GM19372 (cell line): ENCODE results near the gene SH3PXD2A.

ENCODE experiments used
- ATAC-seq: cut with Tn5 transposase; IDR thresholded peaks from one replicate; pipeline ENCODE4 v1.9.1; 2021; ENCODE audit warnings: mild to moderate bottlenecking, low read depth, moderate library complexity; ENCODE audit not compliant: unreplicated experiment

SH3PXD2A gene

DNA sequence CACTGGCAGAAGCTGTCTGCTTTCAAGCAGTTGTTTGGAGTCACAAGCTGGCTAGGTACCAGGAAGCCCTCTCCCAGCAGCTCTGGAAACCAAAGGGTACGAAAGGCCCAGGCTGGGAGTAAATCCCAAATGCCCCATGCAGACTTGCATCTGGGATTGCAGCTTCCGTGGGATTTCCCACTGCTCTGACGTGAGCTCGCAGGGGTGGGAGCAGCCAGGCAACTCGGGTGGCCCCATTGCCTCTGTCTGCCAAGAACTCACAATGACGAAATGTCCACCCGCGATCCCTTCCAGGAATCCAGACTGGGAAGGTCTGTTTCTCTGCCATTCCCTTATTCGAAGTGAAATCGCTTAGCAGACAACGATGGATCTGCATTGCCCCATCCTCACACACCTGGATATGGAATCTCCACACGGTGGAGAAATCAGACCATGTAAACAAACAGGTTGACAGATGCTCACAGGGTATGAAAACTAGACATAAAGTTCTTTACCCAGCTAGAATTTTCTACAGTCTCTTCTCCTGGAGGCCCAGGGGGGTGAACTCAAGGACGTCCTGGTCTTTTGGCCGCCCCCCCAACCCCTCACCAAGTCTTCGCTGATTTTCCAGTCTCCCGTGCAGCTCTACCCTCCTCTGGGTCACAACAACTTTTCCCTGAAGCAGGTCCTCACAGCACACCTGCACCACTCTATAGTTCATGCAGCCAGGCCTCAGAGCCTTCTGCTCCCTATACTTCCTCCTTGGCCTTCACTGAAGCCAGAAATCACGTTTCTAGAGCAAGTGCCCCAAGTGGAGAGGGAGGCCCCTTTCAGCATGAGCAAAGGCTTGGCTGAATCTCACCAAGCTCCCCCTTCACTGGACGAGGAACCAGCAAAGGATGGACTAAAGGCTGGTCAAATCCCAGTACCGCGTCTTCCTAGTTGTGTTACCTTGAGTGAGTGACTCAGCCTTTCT lies 20.0 kb downstream of the SH3PXD2A start:
- ATAC-seq: no peak

- no peak for ATAC-seq
Observed at GRCh38 chr10:103834436-103835095, 20.8 kb downstream of the SH3PXD2A start.

DNA sequence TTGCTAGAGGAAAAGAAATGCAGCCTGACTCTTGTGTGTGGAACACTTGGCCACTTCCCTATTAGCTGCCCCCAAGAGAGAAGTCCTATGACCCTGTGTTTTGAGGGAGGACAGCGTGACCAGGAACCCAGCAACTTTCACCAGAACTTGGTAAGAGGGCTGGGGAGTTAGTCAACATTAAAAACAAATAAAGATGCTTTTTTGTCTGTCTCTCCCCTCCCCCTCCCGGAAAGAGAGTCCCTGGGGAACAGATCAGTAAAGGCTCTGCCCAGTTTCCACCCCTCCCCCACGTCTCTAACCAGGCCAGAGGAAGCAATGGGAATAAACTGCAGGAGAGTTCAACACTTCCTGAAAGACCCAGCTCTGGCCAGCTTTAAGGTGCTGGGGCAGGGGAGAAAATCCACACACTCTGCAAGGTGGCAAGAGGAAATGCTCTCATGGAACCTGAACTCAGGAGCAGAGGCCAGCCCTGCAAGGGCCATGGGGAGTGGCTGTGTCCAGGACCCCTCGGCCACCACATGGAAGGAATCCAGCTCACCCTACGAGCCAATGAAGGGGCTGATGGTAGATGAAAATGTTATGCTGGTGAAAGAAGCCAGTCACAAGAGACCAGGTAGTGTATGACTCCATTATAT lies 21.5 kb downstream of the SH3PXD2A start:
- ATAC-seq: no peak

GRCh38 chr10:103832806-103833205 lies 22.6 kb downstream of the SH3PXD2A start:
- no peak for ATAC-seq

DNA sequence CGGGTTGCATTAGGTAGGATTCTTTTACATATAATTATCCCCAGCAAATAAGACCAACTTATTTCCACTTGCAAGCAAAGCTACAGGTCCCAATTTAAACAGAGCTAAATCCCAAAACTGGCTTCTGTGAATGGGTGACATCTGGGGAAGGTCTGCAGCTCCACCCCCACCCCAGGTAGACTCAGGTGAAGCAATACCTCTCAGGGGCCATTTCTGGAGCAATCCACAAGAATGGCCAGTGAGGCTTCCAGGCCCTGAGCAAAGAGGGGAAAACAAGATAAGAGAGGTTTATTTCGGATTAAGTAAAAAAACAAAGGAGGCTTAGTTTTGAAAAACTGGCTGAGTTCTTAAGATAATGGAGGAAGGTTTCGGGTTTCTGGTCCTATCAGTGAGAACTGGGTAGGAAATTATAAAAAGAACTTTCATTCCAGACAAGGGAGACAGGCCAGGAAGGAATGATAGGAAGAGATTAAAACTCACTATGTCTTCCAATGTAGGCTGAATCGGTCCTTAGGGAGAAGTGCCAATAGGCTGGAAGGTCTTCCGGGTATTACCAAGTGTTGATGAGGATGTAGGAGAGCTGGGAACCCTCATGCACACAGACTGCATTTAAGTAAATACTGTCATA lies 25.4 kb downstream of the SH3PXD2A start:
- no peak for ATAC-seq

- ATAC-seq: no peak
Observed at GRCh38 chr10:103829278-103829677, 26.1 kb downstream of the SH3PXD2A start.

- ATAC-seq: no peak
Observed at GRCh38 chr10:103828587-103829197, 26.7 kb downstream of the SH3PXD2A start.

DNA sequence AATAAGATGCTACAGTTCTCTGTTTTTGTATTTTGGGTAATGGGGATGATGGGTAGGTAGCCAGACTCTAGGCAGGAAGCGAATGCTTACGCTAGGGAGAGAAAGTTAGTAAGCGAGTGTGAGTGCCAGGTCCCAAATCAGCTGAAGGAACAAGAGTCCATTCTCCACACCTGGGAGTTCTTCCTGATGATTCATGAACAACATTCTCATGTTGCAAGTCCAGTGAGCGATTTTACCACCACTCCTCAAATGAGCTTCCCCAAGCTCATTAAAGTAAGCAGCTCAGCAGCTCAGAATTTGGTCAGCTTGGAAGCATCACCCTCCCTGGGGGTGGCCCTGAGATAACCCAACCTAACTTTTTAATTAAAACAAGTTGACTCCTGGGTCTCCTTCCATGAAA lies 27.3 kb downstream of the SH3PXD2A start:
- ATAC-seq: no peak

GRCh38 chr10:103826885-103827284 lies 28.5 kb downstream of the SH3PXD2A start:
- no peak for ATAC-seq

DNA sequence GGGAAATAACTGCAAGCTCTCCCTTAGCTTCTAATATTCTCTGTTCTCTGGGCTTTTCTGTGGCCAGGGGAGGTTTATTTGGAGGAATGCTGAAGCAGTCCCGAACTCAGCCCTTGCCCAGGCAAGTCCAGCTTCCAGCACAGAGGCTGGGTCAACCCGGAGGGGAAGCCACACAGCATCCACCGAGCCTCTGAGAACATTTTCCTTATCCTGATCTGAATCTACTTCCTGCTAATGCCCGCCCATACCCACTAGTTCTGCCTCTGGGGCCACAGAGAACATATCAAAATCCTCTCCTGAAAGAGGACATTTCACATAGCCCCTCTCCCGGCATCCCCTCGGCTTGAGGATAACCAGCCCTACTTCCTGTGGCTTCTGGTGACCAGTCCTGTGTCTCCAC lies 31.1 kb downstream of the SH3PXD2A start:
- no peak for ATAC-seq

- ATAC-seq: no peak
Observed at GRCh38 chr10:103823706-103824272, 31.6 kb downstream of the SH3PXD2A start.

DNA sequence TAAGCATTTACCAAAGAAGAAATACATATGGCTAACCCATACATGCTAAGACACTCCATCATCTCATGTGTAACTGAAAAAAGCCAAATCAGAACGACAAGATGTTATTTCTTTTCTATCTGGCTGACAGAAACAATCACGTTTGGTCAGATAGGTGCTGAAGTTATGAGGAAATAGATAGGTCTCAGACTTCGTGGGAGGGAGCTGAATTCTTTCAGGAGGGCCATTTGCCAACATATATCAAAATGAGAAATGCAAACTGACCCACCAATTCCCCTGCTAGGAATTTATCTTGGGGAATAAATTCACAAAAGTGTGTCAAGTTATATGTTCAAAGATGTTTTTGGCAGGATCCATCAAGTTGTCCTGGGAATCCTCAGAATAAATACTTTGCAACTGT lies 32.6 kb downstream of the SH3PXD2A start:
- ATAC-seq: no peak

GRCh38 chr10:103822107-103822716 lies 33.2 kb downstream of the SH3PXD2A start:
- no peak for ATAC-seq

DNA sequence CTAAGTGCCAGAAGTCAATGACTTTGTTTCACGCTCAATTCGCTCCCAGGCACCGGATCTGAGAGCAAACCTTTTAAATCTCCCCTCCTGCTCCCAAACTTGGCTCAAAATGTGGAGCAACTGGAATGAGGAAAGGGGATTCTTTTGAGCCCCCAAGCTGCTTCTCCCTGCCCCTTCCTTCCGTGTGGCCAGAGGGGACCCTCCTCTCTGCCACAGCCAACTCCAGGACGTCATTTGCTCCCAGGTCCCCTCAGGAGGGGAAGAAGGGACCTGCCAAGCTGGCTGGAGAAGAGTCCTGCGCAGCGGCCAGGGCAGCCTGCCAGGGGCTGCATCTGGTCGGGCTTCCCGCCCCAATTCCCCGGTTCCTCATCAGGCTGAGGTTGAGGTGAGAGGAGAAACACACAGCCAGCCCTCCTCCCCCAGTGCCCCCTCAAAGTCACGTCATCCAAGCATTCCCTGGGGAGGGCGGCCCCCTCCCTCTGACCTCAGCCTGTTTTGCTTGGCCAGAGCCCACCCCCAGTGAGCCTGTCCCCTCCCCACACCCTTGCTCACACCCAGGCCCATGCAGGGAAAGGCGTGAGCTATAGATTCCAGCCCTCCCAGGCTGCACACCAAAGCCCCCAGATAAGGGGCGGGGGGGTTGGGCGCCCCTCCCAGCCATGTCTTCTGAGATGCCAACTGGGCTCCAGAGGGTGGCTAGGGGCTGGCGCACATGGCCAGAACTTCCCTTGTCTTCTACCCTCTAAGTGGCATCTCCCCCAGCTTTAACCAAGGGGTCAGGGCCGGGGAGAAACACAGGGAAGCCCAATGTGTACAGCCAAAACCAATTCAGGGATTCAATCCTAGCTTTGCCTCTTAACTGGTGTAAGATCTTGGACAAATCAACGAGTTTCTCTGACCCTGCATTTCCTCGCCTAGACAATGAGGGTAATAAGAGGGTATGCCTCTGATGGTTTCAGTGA lies 35.0 kb downstream of the SH3PXD2A start:
- no peak for ATAC-seq

DNA sequence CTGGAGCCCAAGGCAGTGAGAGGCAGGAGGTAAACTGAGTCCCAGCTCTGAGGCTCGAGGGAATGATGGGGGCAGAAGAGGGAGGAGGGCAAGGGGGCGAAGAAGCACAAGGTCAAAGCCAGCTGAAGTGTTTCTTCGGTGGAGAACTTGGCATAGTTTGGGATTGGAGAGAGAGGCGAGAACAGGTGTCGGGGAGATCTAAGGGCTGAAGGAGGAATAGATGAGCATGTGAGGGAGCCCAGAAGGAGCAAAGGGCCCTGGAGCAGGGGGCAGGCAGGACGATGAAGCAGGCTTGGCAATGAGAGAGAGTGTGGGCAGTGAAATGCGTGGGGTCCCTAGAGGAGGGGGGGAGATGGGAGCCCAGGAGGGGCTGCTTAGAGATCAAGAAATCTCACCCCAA lies 35.9 kb downstream of the SH3PXD2A start:
- ATAC-seq: no peak

DNA sequence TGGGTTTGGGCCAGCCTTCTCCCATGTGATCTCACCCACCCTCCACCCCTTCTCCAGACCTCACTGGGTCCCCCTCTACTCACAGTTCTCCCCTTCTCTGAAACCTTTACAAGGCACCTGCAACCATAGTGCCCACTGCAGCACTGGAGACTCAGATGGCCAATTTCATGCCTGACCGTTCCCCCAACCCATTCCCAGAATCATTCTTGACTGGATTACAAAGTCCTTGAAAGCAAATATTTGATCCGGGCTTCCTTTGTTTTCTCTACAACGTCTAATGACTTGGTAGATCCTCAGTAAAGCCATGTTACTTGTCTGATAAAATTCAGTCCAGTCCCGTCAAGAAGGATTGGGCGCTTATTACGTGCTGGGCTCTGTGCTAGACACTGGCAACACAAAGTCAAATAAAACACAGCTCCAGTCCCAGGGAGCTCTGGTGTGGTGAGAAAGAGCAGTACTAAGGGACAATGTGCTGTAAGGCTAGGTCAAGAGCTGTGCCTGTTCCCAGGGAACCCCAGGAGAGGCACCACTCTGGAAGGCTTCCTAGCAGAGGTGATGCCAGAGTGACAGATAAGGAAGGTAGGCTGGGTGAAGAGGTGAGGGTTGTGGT lies 36.5 kb downstream of the SH3PXD2A start:
- no peak for ATAC-seq

DNA sequence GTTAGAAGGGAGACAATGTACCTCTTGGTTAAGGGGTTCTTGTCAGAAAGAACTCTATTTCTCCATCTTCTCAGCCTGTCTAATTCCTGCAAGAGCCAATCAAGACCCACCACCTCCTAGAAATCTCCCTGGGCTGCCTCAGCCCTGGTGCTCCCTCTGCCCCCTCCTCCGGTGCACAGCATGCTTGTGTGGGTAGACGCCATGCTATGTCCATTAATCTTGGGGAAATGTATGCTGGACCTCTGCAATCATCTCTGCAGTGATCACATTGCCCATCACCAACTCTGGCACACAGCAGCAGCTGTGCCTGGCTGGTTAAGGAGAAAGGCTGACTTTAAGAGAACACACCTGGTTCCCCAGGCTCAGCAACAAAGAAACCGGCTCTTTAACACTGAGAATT lies 37.3 kb downstream of the SH3PXD2A start:
- ATAC-seq: no peak

- no peak for ATAC-seq
Observed at GRCh38 chr10:103816431-103816830, 38.9 kb downstream of the SH3PXD2A start.
